ENCODE measurements around the gene ALPP.
"Not testable (repeated sequence)": the region's sequence is repeated elsewhere in the genome, so short reads cannot be mapped to it uniquely, and the experiment has no call there.

ALPP gene

GRCh38 chr2:232341061-232341738 lies 37.4 kb upstream of the ALPP start:
- DNase-seq (ENCODE audit: low read depth): no peak

- no peak for DNase-seq (ENCODE audit: low read depth)
These were observed 36.8 kb upstream of the ALPP start for GRCh38 chr2:232341739-232342126.

- no peak for DNase-seq (ENCODE audit: low read depth)
These were observed 35.7 kb upstream of the ALPP start for GRCh38 chr2:232342635-232343565.

- no peak for DNase-seq (ENCODE audit: low read depth)
These were observed 34.7 kb upstream of the ALPP start for GRCh38 chr2:232343821-232344220.

- no peak for DNase-seq (ENCODE audit: low read depth)
These were observed 33.3 kb upstream of the ALPP start for GRCh38 chr2:232345251-232345650.

GRCh38 chr2:232347369-232347768 lies 31.2 kb upstream of the ALPP start:
- no peak for DNase-seq (ENCODE audit: low read depth)

GRCh38 chr2:232348936-232349335 lies 29.6 kb upstream of the ALPP start:
- no peak for DNase-seq (ENCODE audit: low read depth)

- no peak for DNase-seq (ENCODE audit: low read depth)
These were observed 29.0 kb upstream of the ALPP start for GRCh38 chr2:232349546-232349945.

- DNase-seq (ENCODE audit: low read depth): no peak
These were observed 28.5 kb upstream of the ALPP start for GRCh38 chr2:232349946-232350635.

GRCh38 chr2:232350804-232351685 lies 27.5 kb upstream of the ALPP start:
- DNase-seq (ENCODE audit: low read depth): no peak

- DNase-seq (ENCODE audit: low read depth): no peak
These were observed 26.7 kb upstream of the ALPP start for GRCh38 chr2:232351686-232352510.

GRCh38 chr2:232352511-232353091 lies 25.9 kb upstream of the ALPP start:
- no peak for DNase-seq (ENCODE audit: low read depth)

GRCh38 chr2:232353096-232353495 lies 25.5 kb upstream of the ALPP start:
- no peak for DNase-seq (ENCODE audit: low read depth)

- no peak for DNase-seq (ENCODE audit: low read depth)
These were observed 24.9 kb upstream of the ALPP start for GRCh38 chr2:232353660-232354059.

GRCh38 chr2:232354069-232354468 lies 24.5 kb upstream of the ALPP start:
- no peak for DNase-seq (ENCODE audit: low read depth)

GRCh38 chr2:232361646-232362045 lies 16.9 kb upstream of the ALPP start:
- DNase-seq (ENCODE audit: low read depth): no peak

- no peak for DNase-seq (ENCODE audit: low read depth)
These were observed 16.2 kb upstream of the ALPP start for GRCh38 chr2:232362174-232362900.

GRCh38 chr2:232363064-232363783 lies 15.3 kb upstream of the ALPP start:
- not testable (repeated sequence) for DNase-seq (ENCODE audit: low read depth)

All from fibroblast of the conjunctiva (primary cell).